Stimulated activated CD4-positive, alpha-beta T cell treated with anti-CD3 and anti-CD28 coated beads, TNF-alpha, amount 100 ng/mL, for 4 hours (primary cell): ENCODE data around the gene KPNA6.
A peak's percentile ranks its signal among the peaks of the same experiment; 100 is the strongest.

Experiments
- DNase-seq, 3 experiments: peaks; one replicate each; pipeline ENCODE4 v3.0.0-alpha.2; 2020; ENCODE audit warnings: low read depth in 3 of 3

KPNA6 gene

GRCh38 chr1:32187850-32188249 lies 80.0 kb downstream of the KPNA6 start:
- no peak for DNase-seq

GRCh38 chr1:32192220-32192948 lies 84.5 kb downstream of the KPNA6 start:
- no peak for DNase-seq

- no peak for DNase-seq
Measured at GRCh38 chr1:32194984-32195383, 87.1 kb downstream of the KPNA6 start.

GRCh38 chr1:32195531-32195930 lies 87.7 kb downstream of the KPNA6 start:
- no peak for DNase-seq

DNA sequence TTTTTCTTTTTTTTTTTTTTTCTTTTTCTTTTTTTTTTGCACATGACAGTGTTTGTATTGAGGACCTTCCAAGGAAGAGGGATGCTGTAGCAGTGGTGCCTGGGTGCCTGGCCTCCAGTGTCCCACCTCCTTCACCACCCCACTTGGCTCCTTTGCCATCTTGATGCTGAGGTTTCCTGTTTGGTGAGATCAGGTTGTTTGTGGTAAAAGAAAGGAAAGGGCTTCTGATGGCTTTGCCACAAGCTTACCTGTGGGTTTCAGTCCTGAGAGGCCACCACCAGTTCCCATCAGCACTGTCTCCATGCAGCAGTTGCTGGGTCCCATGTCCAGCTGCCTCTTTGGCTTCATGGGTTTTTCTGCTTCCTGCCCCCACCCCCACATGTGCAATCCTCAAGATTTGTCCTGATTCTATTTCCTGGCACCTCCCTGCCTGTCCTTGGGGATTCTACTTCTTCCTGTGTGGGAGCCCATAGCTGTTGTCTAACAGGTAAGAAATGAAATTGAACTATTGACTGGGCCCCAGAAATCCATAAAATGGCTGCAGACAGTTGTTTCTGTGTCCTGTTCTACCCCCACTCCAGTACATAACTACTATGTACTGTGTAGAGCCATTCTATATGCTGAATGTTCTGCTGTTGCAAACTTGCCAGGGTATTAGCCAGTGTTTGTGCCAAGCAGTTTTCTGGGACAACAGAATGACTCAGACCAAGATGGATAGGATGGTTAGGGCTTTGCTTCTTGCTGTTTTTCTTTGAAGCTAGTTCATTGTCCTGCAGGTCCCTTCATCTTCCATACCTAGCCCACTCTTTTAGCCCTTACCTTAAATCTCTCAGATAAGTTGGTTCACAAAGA lies 88.3 kb downstream of the KPNA6 start:
- DNase-seq = no peak

- no peak for DNase-seq
Measured at GRCh38 chr1:32197074-32197473, 89.2 kb downstream of the KPNA6 start.

DNA sequence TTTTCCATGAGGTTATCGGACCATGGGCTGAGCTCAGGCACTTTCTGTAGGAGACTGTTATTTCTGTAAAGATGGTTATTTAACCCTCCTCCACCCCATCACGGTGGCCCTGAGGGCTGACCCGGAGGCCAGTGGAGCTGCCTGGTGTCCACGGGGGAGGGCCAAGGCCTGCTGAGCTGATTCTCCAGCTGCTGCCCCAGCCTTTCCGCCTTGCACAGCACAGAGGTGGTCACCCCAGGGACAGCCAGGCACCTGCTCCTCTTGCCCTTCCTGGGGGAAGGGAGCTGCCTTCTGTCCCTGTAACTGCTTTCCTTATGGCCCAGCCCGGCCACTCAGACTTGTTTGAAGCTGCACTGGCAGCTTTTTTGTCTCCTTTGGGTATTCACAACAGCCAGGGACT lies 90.0 kb downstream of the KPNA6 start:
- no peak for DNase-seq

DNA sequence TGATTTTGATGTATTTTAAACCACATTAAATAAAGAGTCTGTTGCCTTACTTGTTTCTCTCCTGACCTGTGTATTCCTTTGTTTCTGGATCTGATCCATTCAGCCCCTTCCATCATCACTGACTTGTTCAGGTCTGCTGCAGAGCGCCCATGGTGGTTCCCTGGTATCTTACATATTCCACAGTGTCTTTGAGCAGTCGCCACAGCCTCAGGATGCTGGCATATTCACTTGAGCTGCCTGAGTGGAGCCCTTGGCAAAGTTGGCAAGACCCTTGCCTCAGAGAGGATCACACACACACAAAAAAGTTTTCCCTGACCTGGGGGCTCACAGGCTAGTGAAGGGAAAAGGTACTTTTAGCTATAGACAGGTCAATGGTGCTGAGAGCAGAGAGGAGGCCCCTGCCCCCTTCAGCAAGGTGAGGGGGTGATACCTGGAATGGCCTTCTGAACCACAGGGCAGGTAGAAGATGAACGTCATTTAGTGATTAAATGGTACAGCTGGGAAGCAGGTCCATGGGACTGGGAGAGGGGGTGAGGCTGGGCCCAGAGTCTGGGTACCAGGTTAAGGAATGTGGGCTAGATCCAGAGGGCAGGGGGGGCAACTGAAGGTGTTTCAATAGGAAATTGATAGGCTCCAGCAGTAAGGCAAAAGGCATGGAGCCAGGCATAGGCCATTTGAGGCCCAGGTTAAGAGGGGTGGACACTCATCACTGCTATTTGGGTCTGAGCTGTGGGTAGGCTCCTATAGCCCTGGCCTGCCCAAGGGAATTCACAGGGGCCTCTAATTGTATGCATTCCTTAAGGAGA lies 90.6 kb downstream of the KPNA6 start:
- DNase-seq = no peak

- no peak for DNase-seq
Measured at GRCh38 chr1:32199043-32199716, 91.3 kb downstream of the KPNA6 start.

DNA sequence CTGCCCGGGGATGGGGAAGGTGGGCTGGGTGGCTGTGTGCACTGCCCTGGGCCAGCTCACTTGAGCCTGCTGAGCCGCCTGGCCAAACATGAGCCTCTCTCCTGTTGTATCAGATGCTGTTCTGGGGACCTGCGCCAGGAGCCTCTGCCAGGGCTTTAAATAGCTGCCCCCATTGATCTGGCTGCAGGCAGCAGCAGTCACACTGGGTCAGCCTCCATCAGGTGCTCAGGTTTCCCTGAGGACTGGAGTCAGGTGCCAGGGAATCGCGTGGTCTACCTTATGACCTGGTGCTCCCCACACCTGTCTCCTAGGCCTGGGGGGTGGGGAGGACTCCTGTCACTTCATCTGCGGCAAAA lies 91.8 kb downstream of the KPNA6 start:
- DNase-seq = no peak

DNA sequence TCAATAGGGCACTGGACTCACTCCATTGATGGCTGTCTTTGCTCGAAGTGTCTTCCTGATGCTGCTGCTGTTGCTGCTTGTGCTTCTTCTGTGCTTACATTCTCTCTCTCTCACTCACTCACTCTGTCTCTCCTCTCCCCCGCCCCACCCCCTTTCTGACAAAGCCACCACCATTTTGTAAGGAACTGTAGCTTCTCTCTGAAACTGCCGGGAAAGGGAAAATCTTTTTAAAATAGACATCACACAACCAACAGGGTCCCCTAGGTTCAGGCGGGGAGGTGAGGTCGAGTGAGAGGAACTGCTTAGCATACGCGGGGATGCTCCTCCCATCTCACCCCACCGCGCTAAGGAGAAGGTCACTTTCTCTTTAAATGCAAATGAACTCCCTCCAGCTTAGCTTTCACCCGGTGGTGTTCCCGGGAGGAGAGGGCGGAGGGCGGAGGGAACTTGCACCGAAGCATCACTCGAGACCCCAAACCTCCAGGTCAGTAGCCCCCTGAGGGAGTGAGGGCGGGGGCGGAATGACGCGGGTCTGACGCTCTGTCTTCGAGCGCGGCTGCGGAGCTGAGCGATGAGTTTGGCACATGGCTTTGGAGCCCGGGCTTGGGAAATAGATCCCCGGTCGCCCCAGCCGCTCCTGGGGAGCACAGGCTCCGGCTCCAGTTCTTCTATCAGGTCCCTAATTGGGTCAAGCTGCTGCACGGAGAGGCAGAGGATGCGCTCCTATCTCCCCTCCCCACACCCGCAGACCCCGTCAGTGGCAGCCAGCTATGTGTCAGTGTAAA lies 92.6 kb downstream of the KPNA6 start, which contains the start of gene CCDC28B:
Gene CCDC28B, plus strand, starts transcription at position 370 of the 785 bp plus-strand sequence. CDS start 1,341 bp downstream, outside the sequence.
- DNase-seq = peak; percentile 20 to 35 (median 30)

DNA sequence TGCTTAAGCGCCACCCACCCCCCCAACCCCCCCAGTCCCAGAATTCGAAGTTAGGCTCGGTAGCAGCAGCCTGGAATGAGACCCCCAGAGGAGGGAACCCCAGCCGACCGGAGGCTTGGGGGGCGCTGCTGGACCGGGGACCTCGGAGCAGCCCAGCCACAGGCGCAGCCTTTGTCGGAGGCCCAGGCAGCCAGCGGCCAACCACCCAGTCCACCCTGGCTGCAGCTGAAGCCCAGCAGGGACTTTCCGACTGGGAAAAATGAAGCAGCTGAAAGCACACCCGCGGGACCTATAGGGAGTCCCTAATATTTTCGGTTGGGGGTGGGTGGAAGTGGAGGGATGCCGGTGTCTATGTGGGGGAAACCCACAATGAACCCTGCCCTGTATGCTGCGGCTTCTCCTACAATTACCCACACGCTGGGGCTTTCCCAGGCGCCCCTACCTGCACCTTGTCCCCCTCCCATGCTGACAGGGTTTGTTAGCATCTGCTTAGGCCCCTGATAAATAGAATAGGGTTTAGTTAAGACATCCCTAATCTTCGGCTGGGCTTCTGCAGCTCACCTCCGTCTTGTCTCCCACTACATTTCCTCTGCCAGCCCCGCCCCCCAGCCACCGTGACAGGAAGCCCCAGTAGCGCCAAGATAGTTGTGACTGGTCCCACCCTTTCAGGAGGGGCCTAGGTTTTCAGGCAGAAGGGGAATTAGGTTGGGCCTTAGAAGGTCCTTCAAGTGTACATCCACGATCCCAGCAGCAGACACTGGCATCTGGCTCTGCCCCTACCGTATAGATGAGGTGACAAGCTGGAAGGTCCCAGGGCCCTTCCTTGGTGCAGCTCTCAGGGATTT lies 93.4 kb downstream of the KPNA6 start:
- peak; percentile 44 to 58 (median 56) for DNase-seq

DNA sequence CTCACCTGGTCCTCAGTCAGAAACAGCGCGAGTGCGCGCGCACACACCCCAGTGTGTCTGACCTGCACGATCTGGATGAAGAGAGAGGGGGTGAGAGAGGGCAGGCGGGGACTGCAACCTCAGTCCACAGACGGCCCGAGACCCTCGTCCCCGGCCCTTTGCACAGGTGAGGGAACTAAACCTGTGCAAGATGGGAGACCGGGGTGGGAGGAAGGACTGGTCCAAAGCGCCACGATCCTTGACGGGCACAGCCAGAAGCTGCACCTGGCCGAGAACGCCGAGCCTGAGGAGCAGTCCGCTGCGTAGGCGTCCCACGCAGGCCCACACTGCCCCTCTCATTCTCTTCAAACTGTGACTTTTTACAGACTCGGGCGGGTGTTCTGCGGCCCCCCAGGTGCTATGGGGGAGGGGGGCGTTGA lies 97.1 kb downstream of the KPNA6 start:
- no peak for DNase-seq

DNA sequence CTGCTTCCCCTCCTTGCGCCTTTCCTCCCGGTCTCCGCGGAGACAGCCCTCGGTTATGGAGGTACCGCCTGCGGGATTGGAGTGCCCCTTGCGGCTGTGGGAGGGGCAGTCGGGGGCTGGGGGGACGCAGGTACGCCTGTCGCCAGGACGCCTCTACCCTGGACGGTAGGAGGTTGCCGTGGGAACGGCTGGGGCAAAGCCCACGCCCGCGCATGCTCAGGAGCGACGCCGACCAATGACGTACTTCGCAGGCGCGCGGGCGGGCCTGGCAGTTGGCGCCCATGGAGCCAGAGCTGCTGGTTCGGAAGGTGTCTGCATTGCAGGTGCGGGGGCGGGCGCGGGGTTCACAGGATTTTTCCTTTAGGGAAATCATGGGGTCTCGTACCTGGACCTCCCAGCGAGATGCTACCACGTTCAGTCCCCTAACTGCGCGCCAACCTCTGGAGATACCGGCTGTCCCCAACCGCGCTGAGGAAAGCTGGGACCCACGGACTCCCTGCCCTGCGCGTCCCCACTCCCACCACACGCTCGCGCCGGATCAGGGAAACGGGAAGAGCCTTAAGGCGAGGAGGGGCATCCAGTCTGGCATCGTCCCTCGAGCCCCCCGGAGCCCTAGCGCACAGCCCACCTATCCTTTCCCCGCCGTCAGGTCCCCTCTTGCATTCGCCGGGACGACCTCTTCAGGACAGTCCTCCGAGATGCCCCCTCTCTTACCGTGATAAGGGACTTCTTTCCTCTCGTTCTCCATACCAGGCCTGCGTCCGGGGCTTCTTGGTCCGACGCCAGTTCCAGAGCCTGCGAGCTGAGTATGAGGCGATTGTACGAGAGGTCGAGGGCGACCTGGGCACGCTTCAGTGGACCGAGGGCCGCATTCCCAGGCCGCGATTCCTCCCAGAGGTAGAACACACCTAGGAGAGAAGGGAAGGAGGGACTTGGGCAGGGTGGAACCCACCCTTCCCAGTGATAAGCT lies 97.8 kb downstream of the KPNA6 start, which contains the start of gene IQCC:
Gene IQCC, plus strand, starts transcription at position 271 of the 970 bp plus-strand sequence. Its CDS starts 11 bp downstream, at position 282.
- peak; percentile 70 to 76 (median 71) for DNase-seq

- DNase-seq = no peak
Measured at GRCh38 chr1:32208469-32208868, 100.6 kb downstream of the KPNA6 start.

DNA sequence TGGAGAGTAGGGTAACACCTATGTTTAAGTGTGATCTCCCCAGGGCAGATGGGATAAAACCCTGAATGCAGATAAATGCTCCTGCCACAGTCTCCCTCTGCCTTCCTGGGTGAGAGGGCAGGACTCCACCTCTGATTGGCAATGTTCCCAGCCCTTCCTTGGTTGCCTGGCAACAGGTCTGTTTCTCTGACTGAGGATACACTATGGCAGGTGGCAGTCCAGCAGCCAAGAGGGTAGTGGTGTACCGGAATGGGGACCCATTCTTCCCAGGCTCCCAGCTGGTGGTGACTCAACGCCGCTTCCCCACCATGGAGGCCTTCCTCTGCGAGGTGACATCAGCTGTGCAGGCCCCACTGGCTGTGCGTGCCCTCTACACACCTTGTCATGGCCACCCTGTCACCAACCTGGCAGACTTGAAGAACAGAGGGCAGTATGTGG lies 101.1 kb downstream of the KPNA6 start, which contains the start of gene DCDC2B:
Gene DCDC2B, plus strand, starts transcription at position 199 of the 438 bp plus-strand sequence. Its CDS starts 5 bp downstream, at position 204.
- no peak for DNase-seq

DNA sequence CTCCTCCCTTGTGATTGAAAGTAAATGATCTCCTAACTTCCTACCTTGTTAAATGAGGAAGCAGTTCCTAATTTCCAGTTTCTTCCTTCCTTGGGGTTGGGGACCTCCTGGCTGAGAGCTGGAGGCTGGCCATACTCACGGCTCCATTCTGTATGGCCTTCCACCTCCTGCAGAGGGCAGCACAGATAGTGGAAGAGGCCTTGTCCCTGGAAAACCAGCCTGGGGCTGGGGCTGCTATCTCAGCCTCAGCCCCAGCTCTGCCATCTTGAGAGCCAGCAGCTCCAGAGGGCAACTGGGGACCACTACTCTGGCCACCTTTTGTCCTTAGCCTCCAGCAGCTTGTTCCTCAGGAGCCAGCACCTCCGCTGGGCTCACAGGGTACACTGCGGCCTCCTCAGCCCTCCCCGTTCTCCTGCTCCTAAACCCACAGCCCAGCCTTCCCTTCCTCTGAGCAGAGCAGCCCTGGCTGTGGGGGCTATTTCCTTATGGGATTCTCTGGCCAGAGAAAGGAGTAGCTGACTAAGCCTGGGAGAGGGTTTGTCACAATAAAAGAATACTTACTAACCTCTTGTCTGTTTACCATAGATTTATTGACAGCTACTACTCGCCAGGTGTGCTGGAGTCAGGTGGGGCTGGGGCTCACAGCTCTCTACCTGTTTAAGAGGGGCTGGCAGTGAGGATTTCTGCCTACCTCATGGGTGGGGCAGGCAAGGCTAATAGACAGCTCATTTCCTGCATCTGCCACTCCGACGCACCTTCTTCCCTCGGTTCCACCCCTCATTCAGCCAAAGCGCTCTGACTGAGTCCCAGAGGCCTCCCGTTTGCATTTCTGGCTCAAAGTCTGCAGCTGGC lies 108.0 kb downstream of the KPNA6 start:
- DNase-seq = peak; percentile 32 to 39 (median 38)
